Ectodermal cell (in vitro differentiated cells): ENCODE data around the gene CANT1.

Experiments
- H3K27ac ChIP-seq: 2 replicates; pipeline ENCODE4 v1.7.0; 2013; ENCODE audit warnings: mild to moderate bottlenecking, low read depth, low read length; ENCODE audit not compliant: insufficient read depth, poor library complexity, severe bottlenecking
- H3K27me3 ChIP-seq: 2 replicates; pipeline ENCODE4 v1.7.0; 2013; ENCODE audit warnings: mild to moderate bottlenecking, low read length; ENCODE audit not compliant: insufficient read depth, control insufficient read depth, poor library complexity, severe bottlenecking
- H3K36me3 ChIP-seq: one replicate; pipeline ENCODE4 v1.7.0; 2013; ENCODE audit warnings: low read length; ENCODE audit not compliant: control insufficient read depth, insufficient read depth
- H3K4me1 ChIP-seq: one replicate; pipeline ENCODE4 v1.7.0; 2013; ENCODE audit warnings: low read length; ENCODE audit not compliant: control insufficient read depth, insufficient read depth
- H3K4me3 ChIP-seq: 2 replicates; pipeline ENCODE4 v1.7.0; 2013; ENCODE audit warnings: low read depth, low read length, control low read depth; ENCODE audit not compliant: insufficient read depth
- H3K9me3 ChIP-seq: 2 replicates; pipeline ENCODE4 v1.7.0; 2013; ENCODE audit warnings: mild to moderate bottlenecking, low read length, moderate library complexity; ENCODE audit not compliant: control insufficient read depth
- WGBS, 2 experiments: methylation state at CpG; one replicate each; pipeline ENCODE4 v1.1.7; 2013; ENCODE audit warnings: missing lambda C conversion rate in 2 of 2; 5-methylcytosine and 5-hydroxymethylcytosine counted together

CANT1 gene

DNA sequence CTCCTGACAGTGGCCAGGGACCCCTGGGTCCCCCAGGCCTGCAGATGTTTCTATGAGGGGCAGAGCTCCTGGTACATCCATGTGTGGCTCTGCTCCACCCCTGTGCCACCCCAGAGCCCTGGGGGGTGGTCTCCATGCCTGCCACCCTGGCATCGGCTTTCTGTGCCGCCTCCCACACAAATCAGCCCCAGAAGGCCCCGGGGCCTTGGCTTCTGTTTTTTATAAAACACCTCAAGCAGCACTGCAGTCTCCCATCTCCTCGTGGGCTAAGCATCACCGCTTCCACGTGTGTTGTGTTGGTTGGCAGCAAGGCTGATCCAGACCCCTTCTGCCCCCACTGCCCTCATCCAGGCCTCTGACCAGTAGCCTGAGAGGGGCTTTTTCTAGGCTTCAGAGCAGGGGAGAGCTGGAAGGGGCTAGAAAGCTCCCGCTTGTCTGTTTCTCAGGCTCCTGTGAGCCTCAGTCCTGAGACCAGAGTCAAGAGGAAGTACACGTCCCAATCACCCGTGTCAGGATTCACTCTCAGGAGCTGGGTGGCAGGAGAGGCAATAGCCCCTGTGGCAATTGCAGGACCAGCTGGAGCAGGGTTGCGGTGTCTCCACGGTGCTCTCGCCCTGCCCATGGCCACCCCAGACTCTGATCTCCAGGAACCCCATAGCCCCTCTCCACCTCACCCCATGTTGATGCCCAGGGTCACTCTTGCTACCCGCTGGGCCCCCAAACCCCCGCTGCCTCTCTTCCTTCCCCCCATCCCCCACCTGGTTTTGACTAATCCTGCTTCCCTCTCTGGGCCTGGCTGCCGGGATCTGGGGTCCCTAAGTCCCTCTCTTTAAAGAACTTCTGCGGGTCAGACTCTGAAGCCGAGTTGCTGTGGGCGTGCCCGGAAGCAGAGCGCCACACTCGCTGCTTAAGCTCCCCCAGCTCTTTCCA is 39.5 kb upstream of the CANT1 start:
- Histone ChIP-seq H3K27me3 (no peaks in the 10 kb centered on the region), H3K27ac (no peak overlapping the region), H3K9me3 (no peaks in the 10 kb centered on the region), H3K4me1 (peaks cover 6% of the 10 kb centered on the region), H3K36me3 (no peaks in the 10 kb centered on the region), H3K4me3 (no peak overlapping the region)
- 88% methylated on average over 21 of the region's 21 CpGs for WGBS, 2 experiments

DNA sequence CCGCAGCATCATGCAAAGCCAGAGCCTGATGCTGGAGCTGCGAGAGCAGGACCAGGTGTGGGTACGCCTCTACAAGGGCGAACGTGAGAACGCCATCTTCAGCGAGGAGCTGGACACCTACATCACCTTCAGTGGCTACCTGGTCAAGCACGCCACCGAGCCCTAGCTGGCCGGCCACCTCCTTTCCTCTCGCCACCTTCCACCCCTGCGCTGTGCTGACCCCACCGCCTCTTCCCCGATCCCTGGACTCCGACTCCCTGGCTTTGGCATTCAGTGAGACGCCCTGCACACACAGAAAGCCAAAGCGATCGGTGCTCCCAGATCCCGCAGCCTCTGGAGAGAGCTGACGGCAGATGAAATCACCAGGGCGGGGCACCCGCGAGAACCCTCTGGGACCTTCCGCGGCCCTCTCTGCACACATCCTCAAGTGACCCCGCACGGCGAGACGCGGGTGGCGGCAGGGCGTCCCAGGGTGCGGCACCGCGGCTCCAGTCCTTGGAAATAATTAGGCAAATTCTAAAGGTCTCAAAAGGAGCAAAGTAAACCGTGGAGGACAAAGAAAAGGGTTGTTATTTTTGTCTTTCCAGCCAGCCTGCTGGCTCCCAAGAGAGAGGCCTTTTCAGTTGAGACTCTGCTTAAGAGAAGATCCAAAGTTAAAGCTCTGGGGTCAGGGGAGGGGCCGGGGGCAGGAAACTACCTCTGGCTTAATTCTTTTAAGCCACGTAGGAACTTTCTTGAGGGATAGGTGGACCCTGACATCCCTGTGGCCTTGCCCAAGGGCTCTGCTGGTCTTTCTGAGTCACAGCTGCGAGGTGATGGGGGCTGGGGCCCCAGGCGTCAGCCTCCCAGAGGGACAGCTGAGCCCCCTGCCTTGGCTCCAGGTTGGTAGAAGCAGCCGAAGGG is 38.6 kb upstream of the CANT1 start:
- Histone ChIP-seq H3K36me3 (no peaks in the 10 kb centered on the region), H3K4me1 (peaks cover 6% of the 10 kb centered on the region), H3K27ac (no peak overlapping the region), H3K4me3 (no peak overlapping the region), H3K27me3 (no peaks in the 10 kb centered on the region), H3K9me3 (no peaks in the 10 kb centered on the region)
- 80 to 83% methylated on average over 41 of the region's 41 CpGs for WGBS, 2 experiments

- 93 to 94% methylated on average over 30 of the region's 30 CpGs for WGBS, 2 experiments
- Histone ChIP-seq H3K4me1 (peaks cover 6% of the 10 kb centered on the region), H3K4me3 (no peak overlapping the region), H3K9me3 (no peaks in the 10 kb centered on the region), H3K27ac (no peak overlapping the region), H3K36me3 (no peaks in the 10 kb centered on the region), H3K27me3 (no peaks in the 10 kb centered on the region)
Measured at GRCh38 chr17:79047291-79047920, 37.8 kb upstream of the CANT1 start.

- Histone ChIP-seq H3K36me3 (no peaks in the 10 kb centered on the region), H3K4me1 (peaks cover 6% of the 10 kb centered on the region), H3K4me3 (no peak overlapping the region), H3K27me3 (no peaks in the 10 kb centered on the region), H3K9me3 (no peaks in the 10 kb centered on the region), H3K27ac (no peak overlapping the region)
- 94 to 96% methylated on average over 15 of the region's 15 CpGs for WGBS, 2 experiments
Measured at GRCh38 chr17:79046916-79047280, 37.3 kb upstream of the CANT1 start.

DNA sequence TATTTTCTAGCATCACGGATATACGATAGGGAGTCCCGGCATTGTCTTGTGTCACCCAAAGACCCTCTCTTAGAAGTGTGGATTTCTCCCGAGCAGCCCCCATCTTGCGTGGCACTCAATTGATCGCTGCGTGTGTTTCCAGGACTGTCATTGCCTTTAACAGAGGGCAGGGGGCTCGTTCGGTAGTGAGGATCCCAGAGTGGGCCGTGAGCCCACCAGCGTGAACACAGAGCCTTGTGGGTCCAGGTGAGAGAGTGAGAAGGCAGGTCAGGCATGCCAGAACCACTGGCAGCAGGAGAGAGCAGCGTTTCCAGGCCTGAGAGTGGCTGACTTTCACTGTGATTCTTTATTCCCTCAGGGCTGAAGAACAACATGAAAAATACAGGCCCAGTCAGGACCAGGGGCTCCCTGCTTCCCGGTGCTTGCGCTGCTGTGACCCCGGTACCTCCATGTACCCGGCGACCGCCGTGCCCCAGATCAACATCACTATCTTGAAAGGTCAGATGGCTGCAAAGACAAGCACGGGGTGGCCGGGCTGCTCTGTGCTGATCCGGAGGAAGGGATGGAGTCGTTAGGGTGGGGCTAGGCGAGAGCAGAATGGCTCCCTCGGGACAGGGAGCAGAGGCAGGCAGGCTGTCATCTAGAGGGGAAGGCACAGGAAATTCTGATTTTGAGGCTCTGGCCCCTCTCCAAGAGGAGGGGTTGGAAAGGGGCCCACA is 36.8 kb upstream of the CANT1 start:
- WGBS, 2 experiments = 82 to 83% methylated on average over 25 of the region's 25 CpGs
- H3K27me3 ChIP-seq = no peaks in the 10 kb centered on the region
- H3K9me3 ChIP-seq = no peaks in the 10 kb centered on the region
- H3K36me3 ChIP-seq = no peaks in the 10 kb centered on the region
- H3K4me1 ChIP-seq = peaks cover 6% of the 10 kb centered on the region
- H3K4me3 ChIP-seq = no peak overlapping the region
- H3K27ac ChIP-seq = no peak overlapping the region

DNA sequence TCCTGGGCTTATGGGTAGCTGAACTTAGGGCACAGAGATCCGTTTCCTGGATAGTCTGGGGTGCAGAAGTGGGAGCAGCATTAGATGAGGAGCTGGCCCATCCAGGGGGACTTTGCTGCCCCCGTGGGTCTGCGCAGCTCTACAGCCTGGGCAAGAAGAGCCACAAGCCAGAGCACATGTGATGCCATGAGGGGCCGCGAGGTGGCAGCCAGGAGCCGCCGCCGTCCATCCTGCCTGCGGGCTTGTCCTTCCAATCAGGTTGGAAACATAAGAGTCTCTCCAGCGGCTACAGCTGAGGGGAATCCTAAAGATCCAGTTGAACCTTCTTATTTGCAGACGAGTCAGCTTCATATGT is 36.3 kb upstream of the CANT1 start:
- 8% methylated on average over 11 of the region's 11 CpGs for WGBS, 2 experiments
- H3K4me1 ChIP-seq = peaks cover 6% of the 10 kb centered on the region
- no peak overlapping the region for H3K4me3 ChIP-seq

GRCh38 chr17:79045001-79045729 is 35.6 kb upstream of the CANT1 start:
- H3K27ac ChIP-seq = no peak overlapping the region
- 82 to 83% methylated on average over 15 of the region's 15 CpGs for WGBS, 2 experiments

More for the DNA sequence above, 36.3 kb upstream of the CANT1 start:
- Histone ChIP-seq H3K9me3 (no peaks in the 10 kb centered on the region), H3K27ac (no peak overlapping the region), H3K27me3 (no peaks in the 10 kb centered on the region), H3K36me3 (no peaks in the 10 kb centered on the region)

GRCh38 chr17:79044462-79044861 is 34.9 kb upstream of the CANT1 start:
- H3K27me3 ChIP-seq = no peaks in the 10 kb centered on the region
- no peaks in the 10 kb centered on the region for H3K9me3 ChIP-seq
- 91 to 93% methylated on average over 11 of the region's 11 CpGs for WGBS, 2 experiments

More at GRCh38 chr17:79045001-79045729, 35.6 kb upstream of the CANT1 start:
- Histone ChIP-seq H3K4me3 (no peak overlapping the region), H3K36me3 (no peaks in the 10 kb centered on the region), H3K27me3 (no peaks in the 10 kb centered on the region), H3K9me3 (no peaks in the 10 kb centered on the region), H3K4me1 (peaks cover 6% of the 10 kb centered on the region)

DNA sequence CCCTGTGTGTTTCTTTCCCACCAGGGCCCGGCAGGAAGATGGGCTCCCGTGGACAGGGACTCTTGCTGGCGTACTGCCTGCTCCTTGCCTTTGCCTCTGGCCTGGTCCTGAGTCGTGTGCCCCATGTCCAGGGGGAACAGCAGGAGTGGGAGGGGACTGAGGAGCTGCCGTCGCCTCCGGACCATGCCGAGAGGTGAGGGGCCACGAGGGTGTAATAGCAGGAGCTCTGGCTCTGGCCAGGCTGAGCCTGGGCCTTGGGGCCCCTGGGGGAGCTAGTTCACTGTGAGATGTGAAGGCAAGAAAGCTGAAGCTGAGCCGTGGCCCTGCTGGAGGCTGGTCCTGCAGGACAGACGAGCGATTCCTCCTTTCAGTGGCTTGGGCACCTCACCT is 34.4 kb upstream of the CANT1 start:
- H3K27me3 ChIP-seq = no peaks in the 10 kb centered on the region
- no peak overlapping the region for H3K4me3 ChIP-seq
- H3K36me3 ChIP-seq = no peaks in the 10 kb centered on the region
- H3K27ac ChIP-seq = no peak overlapping the region
- peaks cover 6% of the 10 kb centered on the region for H3K4me1 ChIP-seq
- WGBS, 2 experiments = 71% methylated on average over 12 of the region's 12 CpGs
- no peaks in the 10 kb centered on the region for H3K9me3 ChIP-seq

More at GRCh38 chr17:79044462-79044861, 34.9 kb upstream of the CANT1 start:
- peaks cover 6% of the 10 kb centered on the region for H3K4me1 ChIP-seq
- no peak overlapping the region for H3K4me3 ChIP-seq
- H3K36me3 ChIP-seq = no peaks in the 10 kb centered on the region
- no peak overlapping the region for H3K27ac ChIP-seq
